Left forelimb (tissue), 1 donor: ENCODE measurements around the gene DENND1A.

Experiments
- DNase-seq: peaks from one replicate; pipeline ENCODE4 v3.0.0-alpha.2; 2018; ENCODE audit warnings: low spot score

The DENND1A gene

DNA sequence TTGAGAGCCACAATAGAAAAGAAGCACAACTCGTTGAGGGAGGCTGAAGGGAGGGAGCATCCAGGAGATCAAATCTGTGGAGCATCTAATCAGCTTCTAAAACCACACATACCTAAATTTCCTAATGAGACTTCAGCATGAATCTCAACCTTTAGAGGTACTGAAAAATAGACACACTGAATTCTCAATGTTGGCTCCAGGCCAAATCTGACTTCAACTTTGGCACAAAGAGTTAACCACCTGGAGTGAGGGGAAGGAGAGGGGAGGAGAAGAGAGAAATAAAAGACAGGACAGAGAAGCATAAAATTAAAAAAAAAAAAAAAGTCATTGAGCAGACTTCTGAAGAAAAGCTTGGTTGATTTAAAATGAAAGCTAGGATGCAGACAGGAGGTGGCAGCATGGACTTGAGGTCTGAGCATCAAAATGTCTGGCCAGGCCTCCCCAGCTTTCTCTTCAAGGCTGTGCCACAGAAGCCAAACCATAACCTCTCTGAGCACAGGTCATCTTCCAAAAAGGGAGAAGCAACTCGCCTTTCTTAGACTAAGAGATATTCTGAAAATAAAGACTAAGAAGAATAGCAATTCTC lies 205.6 kb downstream of the DENND1A start:
- DNase-seq, result no peak

DNA sequence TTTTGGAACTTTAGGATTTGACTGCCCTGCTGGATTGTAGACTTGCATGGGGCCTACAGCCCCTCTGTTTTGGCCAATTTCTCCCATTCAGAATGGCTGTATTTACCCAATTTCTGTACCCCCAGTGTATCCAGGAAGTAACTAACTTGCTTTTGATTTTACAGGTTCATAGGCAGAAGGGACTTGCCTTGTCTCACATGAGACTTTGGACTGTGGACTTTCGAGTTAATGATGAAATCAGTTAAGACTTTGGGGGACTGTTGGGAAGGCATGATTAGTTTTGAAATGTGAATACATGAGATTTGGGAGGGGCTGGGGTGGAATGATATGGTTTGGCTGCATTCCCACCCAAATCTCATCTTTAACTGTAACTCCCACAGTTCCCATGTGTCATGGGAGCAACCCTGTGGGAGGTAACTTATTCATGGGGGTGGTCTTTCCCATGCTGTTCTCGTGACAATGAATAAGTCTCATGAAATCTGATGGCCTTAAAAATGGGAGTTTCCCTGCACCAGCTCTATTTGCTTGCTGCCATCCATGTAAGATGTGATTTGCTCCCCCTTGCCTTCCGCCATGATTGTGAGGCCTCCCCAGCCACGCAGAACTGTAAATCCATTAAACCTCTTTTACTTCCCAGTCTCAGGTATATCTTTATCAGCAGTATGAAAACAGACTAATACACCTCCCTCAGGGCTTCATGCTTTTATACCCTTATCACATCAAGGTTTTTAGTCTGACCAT lies 206.6 kb downstream of the DENND1A start:
- no peak for DNase-seq

DNA sequence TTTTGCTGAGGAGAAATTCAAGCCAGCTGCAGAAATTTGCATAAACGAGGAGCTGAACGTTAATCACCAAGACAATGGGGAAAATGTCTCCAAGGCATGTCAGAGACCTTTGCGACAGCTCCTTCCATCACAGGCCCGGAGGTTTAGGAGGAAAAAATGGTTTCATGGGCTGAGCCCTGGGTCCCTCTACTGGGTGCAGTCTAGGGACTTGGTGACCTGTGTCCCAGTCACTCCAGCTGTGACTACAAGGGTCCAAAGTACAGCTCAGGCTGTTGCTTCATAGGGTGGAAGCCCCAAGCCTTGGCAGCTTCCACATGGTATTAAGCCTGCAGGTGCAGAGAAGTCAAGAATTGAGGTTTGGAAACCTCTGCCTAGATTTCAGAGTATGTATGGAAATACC lies 207.5 kb downstream of the DENND1A start:
- DNase-seq, result no peak

DNA sequence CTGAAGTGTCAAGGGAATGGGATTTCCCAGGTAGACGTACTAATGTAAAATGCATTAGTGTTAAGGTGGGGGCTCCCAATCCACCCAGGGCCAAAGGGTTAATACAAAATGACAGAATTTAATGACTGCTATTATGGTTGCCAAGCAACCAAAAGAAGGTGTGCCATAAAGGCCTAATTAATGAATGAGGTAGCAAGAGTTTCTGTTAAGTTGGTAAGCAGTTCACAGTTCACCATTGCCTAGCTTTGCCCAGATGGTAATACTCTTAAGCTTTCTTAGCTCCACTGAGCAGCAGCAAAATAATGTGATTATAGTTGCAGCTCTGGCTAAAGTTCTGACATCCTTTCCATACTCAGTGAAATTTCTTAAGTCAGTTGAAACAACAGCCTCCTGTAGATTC lies 211.7 kb downstream of the DENND1A start:
- no peak for DNase-seq

DNA sequence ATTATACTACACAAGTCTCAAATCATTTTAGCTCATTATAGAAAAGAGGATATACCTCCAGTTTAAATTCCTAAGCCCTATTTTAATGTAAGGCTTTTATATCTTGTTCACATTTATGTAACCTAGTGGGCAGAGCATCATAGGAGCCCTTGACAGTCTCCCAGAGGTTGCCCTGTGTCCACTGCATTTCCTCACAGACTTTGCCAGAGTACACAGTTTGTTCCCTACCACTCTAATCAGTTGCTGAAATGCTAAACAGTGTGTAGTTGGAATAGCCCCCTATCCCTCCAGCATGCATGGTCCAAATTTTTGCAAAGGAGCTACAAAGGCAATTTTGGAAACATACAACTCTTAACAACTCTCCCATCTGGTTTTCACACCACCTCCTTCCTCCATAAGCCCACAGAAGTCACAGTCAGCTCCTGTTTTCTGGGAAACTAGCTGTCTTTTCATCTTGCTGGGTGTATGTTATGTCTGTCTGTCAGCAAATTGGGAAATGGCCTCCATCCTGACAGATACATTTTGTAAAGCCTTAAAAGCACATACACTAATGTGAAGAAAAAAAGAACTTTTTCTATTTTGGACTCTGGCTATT lies 212.2 kb downstream of the DENND1A start:
- DNase-seq, result no peak

DNA sequence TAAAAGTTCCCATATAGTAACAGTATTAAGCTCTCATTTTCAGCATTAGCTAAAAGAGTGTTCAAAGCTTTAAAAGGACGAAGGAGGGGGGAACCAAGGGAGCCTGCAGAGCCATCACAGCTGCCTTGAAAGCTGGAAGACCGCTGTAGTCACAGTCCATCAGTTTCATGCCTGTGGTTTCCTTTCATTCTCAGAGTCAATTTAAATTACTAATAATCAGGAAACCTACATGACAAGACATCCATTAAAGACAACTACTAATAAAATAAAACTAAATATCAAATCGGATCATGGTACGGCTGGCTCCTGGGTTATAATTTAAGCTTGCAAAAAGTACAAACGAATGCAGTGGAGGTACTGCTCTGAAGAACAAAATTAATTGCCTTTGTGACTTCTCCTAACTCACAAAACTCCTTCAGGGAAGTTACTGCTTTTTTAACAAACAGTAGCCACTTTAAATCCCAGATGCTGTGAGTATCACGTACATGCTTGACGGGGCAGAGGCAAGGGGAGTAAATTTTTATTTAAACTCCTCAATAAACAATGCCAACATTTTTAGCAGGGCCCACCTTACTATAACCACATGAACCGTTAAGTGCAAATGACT lies 213.5 kb downstream of the DENND1A start:
- no peak for DNase-seq

DNA sequence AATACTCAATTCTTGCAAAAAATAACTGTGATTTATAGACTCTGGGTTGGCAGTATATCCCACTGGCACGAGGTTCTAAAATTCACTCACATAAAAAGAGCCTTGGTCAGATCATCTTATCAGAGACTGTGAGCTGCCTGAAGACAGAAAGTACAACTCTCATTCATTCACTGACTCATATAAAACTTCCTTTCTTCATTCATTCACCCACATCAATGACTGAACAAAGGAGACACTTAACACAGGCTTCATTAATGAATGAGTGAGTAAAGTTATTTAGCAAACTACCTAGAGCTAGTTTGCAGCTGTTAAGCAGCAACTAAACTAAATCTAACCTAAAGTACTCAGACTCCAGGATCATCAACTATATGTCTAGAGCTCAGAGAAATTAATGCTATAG lies 214.7 kb downstream of the DENND1A start:
- no peak for DNase-seq

DNA sequence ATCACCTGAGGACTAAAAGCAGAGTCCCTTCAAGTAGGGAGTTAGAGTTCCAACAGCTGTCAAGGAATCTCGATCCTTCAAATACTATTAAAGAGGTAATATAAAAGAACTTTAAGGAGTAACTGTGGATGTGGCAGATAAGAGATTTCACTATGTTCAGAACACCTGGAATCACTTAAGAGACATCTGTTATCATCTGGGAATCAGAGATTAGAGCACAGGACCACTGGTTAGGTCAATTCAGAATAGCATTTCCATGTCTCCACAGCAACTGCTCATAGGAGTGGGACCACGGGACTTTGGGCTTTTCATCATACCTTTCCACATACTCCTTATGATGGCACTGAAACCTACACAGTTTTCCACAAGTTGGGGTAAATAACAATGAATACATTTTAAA lies 216.6 kb downstream of the DENND1A start:
- DNase-seq, result no peak

- DNase-seq, result no peak
Observed at GRCh38 chr9:123712399-123712798, 217.5 kb downstream of the DENND1A start.

GRCh38 chr9:123710299-123710698 lies 219.6 kb downstream of the DENND1A start:
- no peak for DNase-seq

DNA sequence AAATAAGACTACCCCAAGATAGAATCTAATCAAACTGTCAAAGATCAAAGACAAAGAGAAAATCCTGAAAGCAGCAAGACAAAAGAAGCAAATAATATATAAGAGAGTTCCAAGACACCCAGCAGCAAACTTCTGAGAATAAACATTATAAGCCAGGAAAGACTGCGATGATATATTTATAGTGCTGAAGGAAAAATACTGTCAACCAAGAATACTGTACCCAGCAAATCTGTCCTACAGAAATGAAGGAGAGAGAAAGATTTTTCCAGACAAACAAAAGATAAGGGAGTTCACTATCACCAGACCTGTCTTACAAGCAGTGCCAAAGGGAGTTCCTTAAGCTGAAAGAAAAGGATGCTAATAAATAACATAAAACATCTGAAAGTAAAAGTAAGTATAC lies 227.4 kb downstream of the DENND1A start:
- DNase-seq, result no peak

GRCh38 chr9:123697686-123698085 lies 232.2 kb downstream of the DENND1A start:
- DNase-seq, result no peak

- no peak for DNase-seq
Observed at GRCh38 chr9:123696476-123696875, 233.4 kb downstream of the DENND1A start.

GRCh38 chr9:123695386-123695785 lies 234.5 kb downstream of the DENND1A start:
- no peak for DNase-seq

- no peak for DNase-seq
Observed at GRCh38 chr9:123691765-123692303, 238.1 kb downstream of the DENND1A start.

GRCh38 chr9:123689701-123690428 lies 240.1 kb downstream of the DENND1A start:
- no peak for DNase-seq

GRCh38 chr9:123687246-123687751 lies 242.6 kb downstream of the DENND1A start:
- DNase-seq, result no peak

GRCh38 chr9:123686829-123687192 lies 243.1 kb downstream of the DENND1A start:
- DNase-seq, result no peak

GRCh38 chr9:123686131-123686828 lies 243.6 kb downstream of the DENND1A start:
- no peak for DNase-seq

- DNase-seq, result no peak
Observed at GRCh38 chr9:123685489-123686083, 244.3 kb downstream of the DENND1A start.
